Measurements from ENCODE around the gene AEBP1. TPM values are rescaled to one million over a fixed set of nuclear protein-coding genes. Genes with fewer than 3 reads are reported as not detected.

AEBP1 gene
- total and polyA plus RNA-seq, 2 of the 4 experiments (the other 2 are of a cell fraction) = 1.1 to 5.7 TPM

- no peaks in the 10 kb centered on the region for H4K20me1 ChIP-seq (ENCODE audit: insufficient read depth, low read length)
- TF ChIP-seq RCOR1 (IDR thresholded peaks at IDR 0.05; ENCODE audit: insufficient replicate concordance, low read length) (no peak), FOS (IDR thresholded peaks at IDR 0.05; ENCODE audit: low read depth, low read length) (no peak), MXI1 (IDR thresholded peaks at IDR 0.05; ENCODE audit: borderline replicate concordance, low read depth, low read length) (no peak), MAZ (IDR thresholded peaks at IDR 0.05; ENCODE audit: borderline replicate concordance, low read depth, low read length) (no peak), SMC3 (IDR thresholded peaks at IDR 0.05; ENCODE audit: low read depth, low read length) (no peak), NFE2L2 (IDR thresholded peaks at IDR 0.05; ENCODE audit: low read depth, low read length) (no peak), RFX5 (IDR thresholded peaks at IDR 0.05; ENCODE audit: low read depth, low read length) (no peak), BHLHE40 (IDR thresholded peaks at IDR 0.05; ENCODE audit: low read depth, low read length) (no peak), MAFK (IDR thresholded peaks at IDR 0.05; ENCODE audit: low read depth, low read length) (no peak), USF2 (IDR thresholded peaks at IDR 0.05; ENCODE audit: low read depth, low read length) (no peak), CTCF (conservative IDR thresholded peaks at IDR 0.05; ENCODE audit: low read depth, low read length) (no peak), RAD21 (IDR thresholded peaks at IDR 0.05; ENCODE audit: low read length) (no peak), CHD1 (IDR thresholded peaks at IDR 0.05; ENCODE audit: low read depth, low read length) (no peak), CEBPB (IDR thresholded peaks at IDR 0.05; ENCODE audit: low read depth, low read length) (no peak), POLR2A (IDR thresholded peaks at IDR 0.05; ENCODE audit: low read depth, low read length) (no peak), ELK1 (IDR thresholded peaks at IDR 0.05; ENCODE audit: borderline replicate concordance, low read depth, low read length) (no peak)
- in situ Hi-C loops (cut with MboI; ENCODE audit: low sequenced_read_pairs) = no loop called here
Observed at GRCh38 chr7:44148961-44149536, 44.9 kb downstream of the AEBP1 start.

More at GRCh38 chr7:44148961-44149536, 44.9 kb downstream of the AEBP1 start:
- H3K14ac ChIP-seq (replicated peaks; ENCODE audit: low read depth, low read length) = no peak overlapping the region
- no peak overlapping the region for H2AK5ac ChIP-seq (ENCODE audit: low read depth, low read length)
- no peak overlapping the region for H3K4me2 ChIP-seq (ENCODE audit: low read depth, low read length)
- ATAC-seq (ENCODE audit: low read depth) = no peak
- dilution Hi-C loops (cut with HindIII; ENCODE audit: low sequenced_read_pairs, unreplicated experiment) = no loop called here
- no peak overlapping the region for H3K27ac ChIP-seq (ENCODE audit: insufficient read depth, low read length)
- peaks cover 32% of the 10 kb centered on the region for H3K27me3 ChIP-seq (ENCODE audit: control insufficient read depth, insufficient read depth, low read length)
- no peak overlapping the region for H3K9ac ChIP-seq (ENCODE audit: low read depth, low read length)
- H2BK120ac ChIP-seq (ENCODE audit: low read depth, low read length) = no peak overlapping the region
- 92% methylated on average over 5 of the region's 9 CpGs; no CpG with 5 or more reads in 1 of the 2 experiments for WGBS, 2 experiments (ENCODE audit: extremely low coverage in 2 of 2, insufficient read length in 1 of 2)
- no peak for DNase-seq
- no peak overlapping the region for H4K8ac ChIP-seq (ENCODE audit: low read depth in 2 of 2, low read length in 2 of 2)
- BruUV-seq (replicated peaks) = no TSS peak
- no peak overlapping the region for H2BK15ac ChIP-seq (ENCODE audit: low read depth, low read length)
- H3K23ac ChIP-seq (ENCODE audit: low read depth, low read length) = no peak overlapping the region
- peaks cover 10% of the 10 kb centered on the region; the same call in 1 of the 2 replicates for H3K4me1 ChIP-seq (ENCODE audit: control insufficient read depth, insufficient read depth, low read length)
- H3K9me3 ChIP-seq (ENCODE audit: control insufficient read depth, insufficient read depth, low read length) = no peaks in the 10 kb centered on the region
- H3K9me1 ChIP-seq (ENCODE audit: insufficient read depth, low read length) = peaks cover 6% of the 10 kb centered on the region; the same call in 1 of the 2 replicates
- no peak overlapping the region for H3K56ac ChIP-seq (ENCODE audit: extremely low read depth, insufficient read depth, low read length)
- no peak overlapping the region for H3K18ac ChIP-seq (ENCODE audit: low read depth, low read length)
- no peak overlapping the region for H4K91ac ChIP-seq (ENCODE audit: insufficient read depth, low read depth, low read length)
- no peak overlapping the region for H3K4ac ChIP-seq (ENCODE audit: low read depth, low read length)
- no peak overlapping the region for H2BK5ac ChIP-seq (ENCODE audit: low read depth, low read length, poor library complexity, severe bottlenecking)
- no peak overlapping the region for H2BK20ac ChIP-seq (ENCODE audit: low read depth, low read length)
- CTCF ChIA-PET = no interaction called here
- intact Hi-C loops (cut with micrococcal nuclease) = no loop called here
- POLR2A ChIA-PET (ENCODE audit: unreplicated experiment) = no interaction called here
- no peak overlapping the region for H2AK9ac ChIP-seq (replicated peaks; ENCODE audit: low read depth, low read length, poor library complexity)
- no peaks in the 10 kb centered on the region for H3K36me3 ChIP-seq (ENCODE audit: control insufficient read depth, insufficient read depth, low read length)
- no peak overlapping the region for H4K5ac ChIP-seq (ENCODE audit: low read depth, low read length)
- no peaks in the 10 kb centered on the region for H3K79me1 ChIP-seq (ENCODE audit: low read depth in 1 of 2, low read length in 2 of 2)
- H2AFZ ChIP-seq (replicated peaks; ENCODE audit: low read length, poor library complexity) = no peak overlapping the region
- H3K4me3 ChIP-seq (ENCODE audit: insufficient read depth, low read depth, low read length) = no peak overlapping the region
